IPS DF 4.7 (cell line): Measurements from ENCODE around the gene SLC6A14.

ENCODE experiments used
- DNase-seq: peaks from one replicate; pipeline ENCODE4 v3.0.0-alpha.2; 2013; ENCODE audit warnings: low spot score; ENCODE audit errors: extremely low read depth

The SLC6A14 gene

GRCh38 chrX:116436358-116436816 lies at the start of gene SLC6A14:
SLC6A14 (plus strand) TSS chrX:116436606; CDS start chrX:116436710, 104 bp downstream.
- DNase-seq = no peak

GRCh38 chrX:116395752-116396151 lies 40.7 kb upstream of the SLC6A14 start:
- no peak for DNase-seq

GRCh38 chrX:116399681-116400080 lies 36.7 kb upstream of the SLC6A14 start:
- DNase-seq = no peak

- DNase-seq = no peak
Measured at GRCh38 chrX:116409219-116409618, 27.2 kb upstream of the SLC6A14 start.

GRCh38 chrX:116413273-116413672 lies 23.1 kb upstream of the SLC6A14 start:
- no peak for DNase-seq

GRCh38 chrX:116417214-116417613 lies 19.2 kb upstream of the SLC6A14 start:
- DNase-seq = no peak

GRCh38 chrX:116417968-116418367 lies 18.4 kb upstream of the SLC6A14 start:
- no peak for DNase-seq

- no peak for DNase-seq
Measured at GRCh38 chrX:116427978-116428377, 8.4 kb upstream of the SLC6A14 start.

GRCh38 chrX:116435597-116435996 lies 809 bp upstream of the SLC6A14 start:
- DNase-seq = no peak

GRCh38 chrX:116449156-116449555 lies 12.8 kb downstream of the SLC6A14 start:
- no peak for DNase-seq

GRCh38 chrX:116462822-116463221 lies 26.4 kb downstream of the SLC6A14 start, which contains the start of gene CT83:
CT83 (minus strand) TSS chrX:116462976; CDS start chrX:116462856, 120 bp downstream.
- no peak for DNase-seq

GRCh38 chrX:116480059-116480458 lies 43.7 kb downstream of the SLC6A14 start:
- DNase-seq = no peak

- no peak for DNase-seq
Measured at GRCh38 chrX:116490104-116490503, 53.7 kb downstream of the SLC6A14 start.

GRCh38 chrX:116493271-116493670 lies 56.9 kb downstream of the SLC6A14 start:
- no peak for DNase-seq

- DNase-seq = no peak
Measured at GRCh38 chrX:116499780-116500179, 63.4 kb downstream of the SLC6A14 start.
